ENCODE data around the gene COL15A1.

GRCh38 chr9:99023231-99023630, 79.5 kb downstream of the COL15A1 start:
- no peak for TF ChIP-seq CTCF (IDR thresholded peaks at IDR 0.05; ENCODE audit: control extremely low read depth in 1 of 3, insufficient read depth in 1 of 3, low read depth in 1 of 3, low read length in 3 of 3)
- no peak for TF ChIP-seq SRF (IDR thresholded peaks at IDR 0.05; ENCODE audit: low read depth, low read length)
- no peak for TF ChIP-seq ZNF274 (IDR thresholded peaks at IDR 0.05; ENCODE audit: borderline replicate concordance, extremely low read depth, low read length)
- no peak for TF ChIP-seq SP2 (IDR thresholded peaks at IDR 0.05; ENCODE audit: low read length)
- no peak for TF ChIP-seq SIN3A (conservative IDR thresholded peaks at IDR 0.05 in 1 of 2, IDR thresholded peaks at IDR 0.05 in 1 of 2; ENCODE audit: low read depth in 1 of 2, low read length in 2 of 2)

Data from H1 (cell line).